OCI-LY7 (cell line): ENCODE results near the gene TRIM29. TPM values are rescaled to one million over a fixed set of nuclear protein-coding genes. Genes with fewer than 3 reads are reported as not detected.

Source experiments
- BruUV-seq: library from RNA; stranded (reverse); fragments of 400-500 nt; replicated peaks from 2 replicates; lab custom pipeline; 2021; lab: Mats Ljungman, UMichigan
- CTCF ChIA-PET: fragments of 300-600 bp; sonication (Branson Sonifier 250); formaldehyde crosslinking; loops from one replicate; lab custom pipeline; 2022; ENCODE audit warnings: antibody characterized with exemption; ENCODE audit not compliant: unreplicated experiment; lab: Charles Lee
- POLR2A ChIA-PET: fragments of 300-600 bp; sonication (Branson Sonifier 250); formaldehyde crosslinking; loops from one replicate; lab custom pipeline; 2022; ENCODE audit warnings: antibody characterized with exemption; lab: Charles Lee
- DNase-seq: peaks from one replicate; pipeline ENCODE4 v3.0.0-alpha.2; 2015; ENCODE audit warnings: low spot score
- H2AFZ ChIP-seq: fragments of 200-600 bp; sonication (generic), shearing (Covaris generic); 2 replicates; pipeline ENCODE4 v1.6.1; 2014; ENCODE audit warnings: mild to moderate bottlenecking, antibody characterized with exemption, low read length, moderate library complexity
- H3K27ac ChIP-seq: fragments of 200-600 bp; sonication (generic); 2 replicates; pipeline ENCODE4 v1.5.1; 2014; ENCODE audit warnings: mixed run types, low read depth, mild to moderate bottlenecking, moderate library complexity, low read length, inconsistent platforms; ENCODE audit not compliant: poor library complexity, severe bottlenecking
- H3K36me3 ChIP-seq: fragments of 200-600 bp; sonication (generic); 2 replicates; pipeline ENCODE4 v1.6.1; 2014; ENCODE audit warnings: mild to moderate bottlenecking, antibody characterized with exemption, low read length, moderate library complexity, mixed read lengths; ENCODE audit not compliant: insufficient read depth
- H3K4me1 ChIP-seq: fragments of 200-600 bp; sonication (generic); 2 replicates; pipeline ENCODE4 v1.5.1; 2014; ENCODE audit warnings: mild to moderate bottlenecking, low read length; ENCODE audit not compliant: insufficient read depth, poor library complexity, severe bottlenecking
- H3K4me2 ChIP-seq: fragments of 200-600 bp; sonication (generic); 2 replicates; pipeline ENCODE4 v1.6.1; 2014; ENCODE audit warnings: mild to moderate bottlenecking, low read length
- H3K4me3 ChIP-seq: fragments of 200-600 bp; sonication (generic); 2 replicates; pipeline ENCODE4 v1.5.1; 2014; ENCODE audit warnings: mild to moderate bottlenecking, low read depth, low read length; ENCODE audit not compliant: poor library complexity, severe bottlenecking
- H3K79me2 ChIP-seq: fragments of 200-600 bp; sonication (generic); 2 replicates; pipeline ENCODE4 v1.6.1; 2016; ENCODE audit warnings: low read depth, mild to moderate bottlenecking, low read length, moderate library complexity, mixed read lengths; ENCODE audit not compliant: insufficient read depth
- H3K9me2 ChIP-seq: fragments of 200-600 bp; sonication (generic); 2 replicates; pipeline ENCODE4 v1.6.1; 2016; ENCODE audit warnings: mild to moderate bottlenecking, low read length, mixed read lengths; ENCODE audit not compliant: insufficient read depth
- H3K9me3 ChIP-seq: fragments of 200-600 bp; sonication (generic); 2 replicates; pipeline ENCODE4 v1.6.1; 2014; ENCODE audit warnings: mild to moderate bottlenecking, mixed run types, low read length, mixed read lengths
- H4K20me1 ChIP-seq: fragments of 200-600 bp; sonication (generic); 2 replicates; pipeline ENCODE4 v1.6.1; 2014; ENCODE audit warnings: mild to moderate bottlenecking, antibody characterized with exemption, low read length, moderate library complexity, mixed read lengths; ENCODE audit not compliant: insufficient read depth
- CTCF ChIP-seq: fragments of 200-600 bp; sonication (generic); conservative IDR thresholded peaks from 2 replicates; pipeline ENCODE4 v1.5.1; 2014; ENCODE audit warnings: mild to moderate bottlenecking, antibody characterized with exemption, low read length, moderate library complexity, mixed read lengths
- EZH2phosphoT487 ChIP-seq: fragments of 200-600 bp; sonication (generic); IDR thresholded peaks from 2 replicates; pipeline ENCODE4 v1.6.1; 2018; ENCODE audit warnings: low read depth, borderline replicate concordance, mild to moderate bottlenecking, mixed run types, antibody characterized with exemption, low read length, moderate library complexity, mixed read lengths
- intact Hi-C: fragments of 100-400 bp; cut with micrococcal nuclease; formaldehyde crosslinking; loops from one replicate; pipeline ENCODE4 v1.10.0; 2022; ENCODE audit not compliant: unreplicated experiment
- total RNA-seq, 2 experiments: library from RNA; depleted of rRNA in 1 of 2; stranded (reverse); fragments of >200 nt in 1 of 2; shearing (Covaris generic) in 1 of 2; gene quantifications; 2 replicates each; pipeline ENCODE4 v1.2.3, GENCODE V29; 2014 to 2022

TRIM29 gene
- total RNA-seq, 2 experiments from 2014 or later = not detected

DNA sequence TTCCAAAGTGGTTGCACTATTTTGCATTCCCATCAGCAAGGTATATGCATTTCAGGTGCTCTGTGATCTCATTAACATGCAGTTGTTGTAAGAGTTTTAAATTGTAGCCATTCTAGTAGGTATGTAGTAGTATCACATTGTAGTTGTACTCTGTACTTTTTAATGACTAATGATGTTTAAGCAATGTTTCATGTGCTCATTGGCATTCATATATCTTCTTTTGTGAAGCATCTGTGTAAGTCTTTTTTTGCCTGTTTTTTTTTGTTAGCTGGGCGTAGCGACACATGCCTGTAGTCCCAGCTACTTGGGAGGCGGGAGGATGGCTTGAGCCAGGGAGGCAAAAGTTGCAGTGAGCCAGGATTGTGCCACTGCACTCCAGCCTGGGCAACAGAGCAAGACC, 11.3 kb upstream of the TRIM29 start:
- no TSS peak for BruUV-seq
- Histone ChIP-seq H3K9me2 (no peaks in the 10 kb centered on the region), H4K20me1 (no peaks in the 10 kb centered on the region), H3K36me3 (no peaks in the 10 kb centered on the region), H3K27ac (no peak overlapping the region), H2AFZ (no peak overlapping the region), H3K79me2 (no peaks in the 10 kb centered on the region), H3K4me3 (no peak overlapping the region), H3K9me3 (no peaks in the 10 kb centered on the region), H3K4me1 (no peaks in the 10 kb centered on the region), H3K4me2 (no peak overlapping the region)
- intact Hi-C loops = no loop called here
- ChIA-PET POLR2A (no interaction called here), CTCF (no interaction called here)
- DNase-seq = no peak
- no peak for TF ChIP-seq CTCF
- TF ChIP-seq EZH2phosphoT487 = no peak

GRCh38 chr11:120147950-120148270, 10.0 kb upstream of the TRIM29 start:
- DNase-seq = no peak
- H3K36me3 ChIP-seq = no peaks in the 10 kb centered on the region
- H3K4me1 ChIP-seq = no peaks in the 10 kb centered on the region
- CTCF ChIA-PET = no interaction called here
- no peak overlapping the region for H2AFZ ChIP-seq
- no peak overlapping the region for H3K4me2 ChIP-seq
- H3K9me3 ChIP-seq = no peaks in the 10 kb centered on the region
- no peaks in the 10 kb centered on the region for H3K9me2 ChIP-seq
- POLR2A ChIA-PET = no interaction called here
- no peaks in the 10 kb centered on the region for H3K79me2 ChIP-seq
- H4K20me1 ChIP-seq = no peaks in the 10 kb centered on the region
- TF ChIP-seq CTCF = no peak
- TF ChIP-seq EZH2phosphoT487 = no peak
- intact Hi-C loops = no loop called here
- no peak overlapping the region for H3K4me3 ChIP-seq
- H3K27ac ChIP-seq = no peak overlapping the region
- BruUV-seq = no TSS peak

GRCh38 chr11:120147094-120147949, 9.4 kb upstream of the TRIM29 start:
- TF ChIP-seq EZH2phosphoT487 = no peak
- no peak for TF ChIP-seq CTCF
- Histone ChIP-seq H3K79me2 (no peaks in the 10 kb centered on the region), H2AFZ (no peak overlapping the region), H3K4me3 (no peak overlapping the region), H3K9me3 (no peaks in the 10 kb centered on the region), H3K4me1 (no peaks in the 10 kb centered on the region), H3K27ac (no peak overlapping the region), H4K20me1 (no peaks in the 10 kb centered on the region), H3K9me2 (no peaks in the 10 kb centered on the region), H3K4me2 (no peak overlapping the region), H3K36me3 (no peaks in the 10 kb centered on the region)
- no peak for DNase-seq
- CTCF ChIA-PET = no interaction called here
- POLR2A ChIA-PET = no interaction called here
- no TSS peak for BruUV-seq
- intact Hi-C loops = no loop called here
